Activated CD4-positive, alpha-beta memory T cell treated with anti-CD3 and anti-CD28 coated beads, Interleukin-2, amount 10 ng/mL, durations not matched to agents 7 days and 5 days (primary cell): ENCODE results near the gene BAHCC1. TPM values are rescaled to one million over a fixed set of nuclear protein-coding genes. Genes with fewer than 3 reads are reported as not detected.

Experiments
- CTCF ChIA-PET: fragments of 350-600 bp; sonication (Branson Sonifier 250); formaldehyde crosslinking; loops from one replicate; lab custom pipeline; 2021; ENCODE audit warnings: antibody characterized with exemption, inconsistent platforms; lab: Charles Lee
- POLR2A ChIA-PET: fragments of 350-600 bp; sonication (Branson Sonifier 250); formaldehyde crosslinking; loops from one replicate; lab custom pipeline; 2021; ENCODE audit warnings: antibody characterized with exemption; lab: Charles Lee
- DNase-seq: peaks from one replicate; pipeline ENCODE4 v3.0.0-alpha.2; 2020
- H3K27ac Mint-ChIP-seq: one replicate; pipeline ENCODE4 v1.8.0; 2021; ENCODE audit warnings: mild to moderate bottlenecking, mixed read lengths
- H3K27me3 Mint-ChIP-seq: one replicate; pipeline ENCODE4 v1.8.0; 2021; ENCODE audit warnings: mixed read lengths
- H3K36me3 Mint-ChIP-seq: one replicate; pipeline ENCODE4 v1.8.0; 2021; ENCODE audit warnings: low read depth, mixed read lengths
- H3K4me1 Mint-ChIP-seq: one replicate; pipeline ENCODE4 v1.8.0; 2021; ENCODE audit warnings: mixed read lengths
- H3K4me3 Mint-ChIP-seq: one replicate; pipeline ENCODE4 v1.8.0; 2021; ENCODE audit warnings: mild to moderate bottlenecking, mixed read lengths
- H3K9me3 Mint-ChIP-seq: one replicate; pipeline ENCODE4 v1.8.0; 2021; ENCODE audit warnings: mixed read lengths
- total RNA-seq, 2 experiments: library from RNA; stranded (reverse); gene quantifications; one replicate each; pipeline ENCODE4 v1.2.3, GENCODE V29; 2021

Gene BAHCC1
- total RNA-seq, 2 experiments from 2014 or later, result 0.15 to 0.18 TPM

DNA sequence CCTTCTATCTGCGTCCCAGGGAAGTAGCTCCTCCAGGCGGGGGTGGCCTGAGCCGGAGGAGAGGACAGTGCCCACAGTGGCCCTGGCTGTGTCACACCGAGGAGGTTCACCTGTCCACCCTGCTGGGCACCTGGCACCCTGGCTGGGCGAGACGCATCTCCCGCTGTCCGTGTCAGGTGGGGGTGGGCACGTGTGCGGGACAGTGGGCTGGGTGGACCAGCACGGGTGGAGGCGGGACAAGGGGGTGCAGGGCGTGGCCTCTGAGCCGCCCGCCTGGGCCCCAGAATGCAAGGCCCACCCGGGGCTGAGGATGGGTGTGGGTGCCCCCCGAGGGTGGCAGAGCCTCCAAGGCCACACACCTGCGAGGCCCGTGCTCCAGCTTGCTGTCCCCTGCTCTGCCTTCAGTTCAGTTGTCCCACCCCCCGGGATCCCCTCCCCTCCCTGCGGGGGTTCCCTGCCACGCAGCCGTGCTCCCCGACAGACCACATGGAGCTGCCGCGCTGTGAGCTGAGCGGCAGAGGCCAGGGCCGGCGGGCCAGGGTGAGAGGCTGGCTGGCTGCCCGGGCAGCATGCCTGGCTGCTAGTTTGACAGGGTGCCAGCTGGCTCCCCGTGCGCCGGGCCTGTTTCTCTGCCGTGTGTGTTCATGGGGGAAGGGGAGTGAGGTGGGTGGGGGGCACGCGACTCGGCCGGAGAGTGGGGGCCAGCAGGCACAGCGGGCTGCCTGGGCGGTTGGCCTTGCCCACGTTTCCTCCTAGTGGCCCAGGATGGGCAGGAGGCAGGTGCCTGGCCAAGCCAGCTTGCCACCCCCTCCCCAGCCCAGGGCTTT lies 33.9 kb downstream of the BAHCC1 start:
- CTCF ChIA-PET, result no interaction called here
- Mint-ChIP-seq H3K4me1 (no peaks in the 10 kb centered on the region), H3K4me3 (no peak overlapping the region), H3K9me3 (no peaks in the 10 kb centered on the region), H3K27me3 (peaks cover 13% of the 10 kb centered on the region), H3K36me3 (no peaks in the 10 kb centered on the region), H3K27ac (no peak overlapping the region)
- no peak for DNase-seq
- POLR2A ChIA-PET, result interaction anchor here (0.8 to 2.1 kb wide), 2 partner anchors 33 to 134 kb away, joined by 3 to 10 read pairs; partner anchors contain the start of genes BAHCC1 and SLC38A10

GRCh38 chr17:81429821-81430551 lies 34.7 kb downstream of the BAHCC1 start:
- Mint-ChIP-seq H3K27ac (no peak overlapping the region), H3K9me3 (no peaks in the 10 kb centered on the region), H3K36me3 (no peaks in the 10 kb centered on the region), H3K4me1 (no peaks in the 10 kb centered on the region), H3K27me3 (peaks cover 13% of the 10 kb centered on the region), H3K4me3 (no peak overlapping the region)
- no peak for DNase-seq
- CTCF ChIA-PET, result no interaction called here
- POLR2A ChIA-PET, result interaction anchor here (0.8 to 2.1 kb wide), 2 partner anchors 34 to 135 kb away, joined by 3 to 10 read pairs; partner anchors contain the start of genes BAHCC1 and SLC38A10

GRCh38 chr17:81431545-81432482 lies 36.6 kb downstream of the BAHCC1 start:
- Mint-ChIP-seq H3K4me3 (no peak overlapping the region), H3K4me1 (no peaks in the 10 kb centered on the region), H3K27me3 (peaks cover 13% of the 10 kb centered on the region), H3K9me3 (no peaks in the 10 kb centered on the region), H3K27ac (no peak overlapping the region), H3K36me3 (no peaks in the 10 kb centered on the region)
- POLR2A ChIA-PET, result no interaction called here
- DNase-seq, result no peak
- CTCF ChIA-PET, result no interaction called here

- H3K9me3 Mint-ChIP-seq, result no peaks in the 10 kb centered on the region
- H3K27ac Mint-ChIP-seq, result no peak overlapping the region
- DNase-seq, result no peak
- H3K4me1 Mint-ChIP-seq, result no peaks in the 10 kb centered on the region
- peaks cover 7% of the 10 kb centered on the region for H3K27me3 Mint-ChIP-seq
- H3K36me3 Mint-ChIP-seq, result no peaks in the 10 kb centered on the region
- POLR2A ChIA-PET, result no interaction called here
- no peak overlapping the region for H3K4me3 Mint-ChIP-seq
- CTCF ChIA-PET, result no interaction called here
Measured at GRCh38 chr17:81432941-81433340, 37.7 kb downstream of the BAHCC1 start.

DNA sequence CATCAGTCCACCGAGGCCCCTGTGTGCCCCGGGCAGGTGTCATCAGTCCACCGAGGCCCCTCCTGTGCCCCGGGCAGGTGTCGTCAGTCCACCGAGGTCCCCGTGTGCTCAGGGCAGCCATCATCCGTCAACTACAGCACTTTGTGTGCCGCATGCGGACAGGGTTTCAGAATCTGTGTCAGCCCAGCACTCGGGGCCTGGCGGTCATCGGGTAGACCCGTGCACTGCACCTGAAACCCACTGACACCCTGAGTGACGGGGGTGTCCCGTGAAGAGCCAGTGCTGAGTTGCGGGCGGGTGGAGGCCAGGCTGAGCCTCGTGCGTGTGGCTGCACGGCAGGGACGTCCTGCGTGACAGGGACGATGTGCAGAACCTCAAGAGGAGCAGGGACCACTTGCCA lies 38.4 kb downstream of the BAHCC1 start:
- POLR2A ChIA-PET, result no interaction called here
- DNase-seq, result no peak
- CTCF ChIA-PET, result no interaction called here
- H3K4me3 Mint-ChIP-seq, result no peak overlapping the region
- no peaks in the 10 kb centered on the region for H3K36me3 Mint-ChIP-seq
- H3K27me3 Mint-ChIP-seq, result peaks cover 6% of the 10 kb centered on the region
- H3K27ac Mint-ChIP-seq, result no peak overlapping the region
- H3K4me1 Mint-ChIP-seq, result no peaks in the 10 kb centered on the region
- no peaks in the 10 kb centered on the region for H3K9me3 Mint-ChIP-seq

DNA sequence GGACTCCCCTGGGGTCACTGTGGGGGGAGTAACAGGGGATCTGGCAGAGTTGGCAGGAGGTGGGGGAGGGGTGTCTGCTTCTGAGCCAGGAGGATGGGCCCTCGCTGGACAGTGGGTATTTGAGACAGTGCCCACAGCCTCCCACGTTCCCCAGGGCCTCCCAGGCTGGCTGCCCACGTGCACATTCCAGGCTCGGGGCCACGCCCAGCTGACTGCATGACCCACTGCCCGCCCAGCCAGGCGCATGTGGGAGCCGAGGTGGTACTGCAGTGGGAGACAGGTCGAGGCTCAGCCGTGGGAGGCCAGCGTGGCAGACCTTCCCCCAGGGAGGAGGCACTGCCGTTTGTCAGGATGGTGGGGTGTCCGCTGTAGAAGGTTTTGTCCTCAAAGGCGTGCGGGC lies 38.8 kb downstream of the BAHCC1 start:
- H3K4me3 Mint-ChIP-seq, result no peak overlapping the region
- H3K9me3 Mint-ChIP-seq, result no peaks in the 10 kb centered on the region
- no peaks in the 10 kb centered on the region for H3K36me3 Mint-ChIP-seq
- ChIA-PET CTCF (no interaction called here), POLR2A (no interaction called here)
- no peak for DNase-seq
- H3K4me1 Mint-ChIP-seq, result no peaks in the 10 kb centered on the region
- H3K27me3 Mint-ChIP-seq, result peaks cover 4% of the 10 kb centered on the region
- no peak overlapping the region for H3K27ac Mint-ChIP-seq

DNA sequence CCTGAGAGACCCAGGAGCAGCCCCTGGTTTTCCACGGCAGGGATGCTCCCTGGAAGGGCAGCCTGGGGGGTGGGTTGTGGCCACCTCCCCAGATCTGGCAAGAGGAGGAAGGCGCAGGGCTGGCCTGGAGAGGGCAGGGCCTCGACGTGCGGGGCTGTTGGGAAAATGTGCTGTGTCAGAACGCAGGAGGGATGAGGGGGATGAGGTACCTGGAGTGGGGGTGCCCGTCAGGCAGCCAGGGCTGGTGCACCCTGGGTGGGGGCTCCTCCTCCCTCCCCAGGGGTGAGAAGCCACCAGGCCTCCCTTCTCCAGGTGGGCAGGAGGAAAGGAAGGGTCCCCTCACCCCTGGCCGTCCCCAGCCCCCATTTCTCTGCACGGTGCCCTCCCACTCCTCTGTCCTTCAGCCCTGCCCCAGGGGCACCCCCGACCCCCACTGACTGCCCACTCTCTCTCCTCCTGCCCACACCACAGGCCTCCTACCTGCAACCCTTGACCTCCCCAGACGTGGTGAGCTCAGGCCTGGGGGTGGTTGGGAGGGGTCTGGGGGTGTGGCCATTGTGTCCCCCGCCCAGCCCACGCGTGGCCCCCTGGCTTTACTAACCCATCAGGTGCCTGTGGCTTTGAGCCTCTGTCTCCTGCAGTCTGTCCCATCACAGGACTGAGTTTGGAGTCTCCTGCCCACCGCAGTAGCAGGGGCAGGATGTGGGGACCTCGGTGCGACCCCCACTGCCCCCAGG lies 39.6 kb downstream of the BAHCC1 start:
- CTCF ChIA-PET, result no interaction called here
- no peaks in the 10 kb centered on the region for H3K36me3 Mint-ChIP-seq
- no peaks in the 10 kb centered on the region for H3K9me3 Mint-ChIP-seq
- POLR2A ChIA-PET, result no interaction called here
- no peaks in the 10 kb centered on the region for H3K4me1 Mint-ChIP-seq
- H3K27ac Mint-ChIP-seq, result no peak overlapping the region
- peaks cover 5% of the 10 kb centered on the region for H3K27me3 Mint-ChIP-seq
- H3K4me3 Mint-ChIP-seq, result no peak overlapping the region
- DNase-seq, result no peak

DNA sequence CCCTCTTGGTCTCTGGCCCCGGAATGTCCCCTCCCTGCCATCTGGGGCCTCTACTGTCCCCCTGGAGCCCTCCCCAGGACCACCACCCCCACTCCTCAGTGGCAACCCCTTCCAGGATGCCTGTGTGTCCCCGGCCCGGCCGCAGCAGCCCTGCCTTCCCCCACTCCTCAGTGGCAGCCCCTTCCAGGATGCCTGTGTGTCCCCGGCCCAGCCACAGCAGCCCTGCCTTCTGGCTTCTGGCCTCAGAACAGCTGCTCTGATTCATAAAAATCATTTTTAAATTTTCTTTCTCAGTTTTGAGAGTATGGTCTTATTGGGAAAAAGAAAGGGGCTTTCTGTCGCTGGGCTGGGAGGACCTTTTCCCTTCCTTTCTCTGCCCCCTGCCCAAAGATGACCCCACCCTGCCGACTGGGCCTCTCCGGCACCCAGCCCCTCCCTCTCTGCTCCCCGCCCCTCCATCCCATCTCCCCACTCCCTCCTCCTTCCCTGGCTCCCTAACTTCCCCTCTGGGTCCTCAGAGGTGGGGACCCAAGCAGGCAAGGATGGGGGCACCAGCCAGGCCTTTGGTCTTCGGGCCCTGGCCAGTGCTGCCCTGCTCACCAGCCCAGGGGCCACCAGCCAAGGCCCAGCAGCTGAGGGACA lies 40.5 kb downstream of the BAHCC1 start:
- Mint-ChIP-seq H3K27ac (no peak overlapping the region), H3K27me3 (peaks cover 2% of the 10 kb centered on the region), H3K9me3 (no peaks in the 10 kb centered on the region), H3K4me3 (no peak overlapping the region), H3K4me1 (no peaks in the 10 kb centered on the region), H3K36me3 (no peaks in the 10 kb centered on the region)
- no peak for DNase-seq
- ChIA-PET CTCF (no interaction called here), POLR2A (no interaction called here)

DNA sequence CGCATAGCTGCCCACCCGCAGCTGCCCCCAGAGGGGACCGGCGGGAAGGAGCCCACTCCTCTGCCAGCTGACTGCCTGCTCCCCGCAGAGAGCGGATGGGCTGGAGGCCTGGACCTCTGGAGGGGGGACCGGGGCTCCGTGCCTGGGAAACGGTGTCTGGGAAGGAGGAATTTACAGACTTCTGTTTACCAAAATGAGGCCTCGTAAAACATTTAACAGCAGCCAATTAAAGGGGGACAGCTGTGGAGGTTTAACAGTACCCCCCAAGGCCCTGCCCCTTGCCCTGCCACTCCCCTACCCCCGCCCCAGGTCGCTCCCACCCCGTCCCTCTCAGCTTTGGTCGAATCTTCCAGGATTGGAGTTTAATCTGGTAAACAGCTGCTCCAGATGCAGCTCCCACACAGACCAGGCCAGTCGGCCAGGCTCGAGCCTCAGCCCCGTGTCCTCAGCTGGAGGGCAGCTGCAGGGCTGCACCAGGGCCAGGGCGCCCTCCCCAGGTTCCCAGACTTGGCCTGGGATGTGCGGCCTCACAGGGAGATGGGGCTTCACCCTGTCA lies 41.1 kb downstream of the BAHCC1 start:
- Mint-ChIP-seq H3K9me3 (no peaks in the 10 kb centered on the region), H3K4me3 (no peak overlapping the region), H3K4me1 (no peaks in the 10 kb centered on the region), H3K27me3 (peaks cover 2% of the 10 kb centered on the region), H3K36me3 (no peaks in the 10 kb centered on the region), H3K27ac (no peak overlapping the region)
- DNase-seq, result no peak
- ChIA-PET CTCF (no interaction called here), POLR2A (no interaction called here)

DNA sequence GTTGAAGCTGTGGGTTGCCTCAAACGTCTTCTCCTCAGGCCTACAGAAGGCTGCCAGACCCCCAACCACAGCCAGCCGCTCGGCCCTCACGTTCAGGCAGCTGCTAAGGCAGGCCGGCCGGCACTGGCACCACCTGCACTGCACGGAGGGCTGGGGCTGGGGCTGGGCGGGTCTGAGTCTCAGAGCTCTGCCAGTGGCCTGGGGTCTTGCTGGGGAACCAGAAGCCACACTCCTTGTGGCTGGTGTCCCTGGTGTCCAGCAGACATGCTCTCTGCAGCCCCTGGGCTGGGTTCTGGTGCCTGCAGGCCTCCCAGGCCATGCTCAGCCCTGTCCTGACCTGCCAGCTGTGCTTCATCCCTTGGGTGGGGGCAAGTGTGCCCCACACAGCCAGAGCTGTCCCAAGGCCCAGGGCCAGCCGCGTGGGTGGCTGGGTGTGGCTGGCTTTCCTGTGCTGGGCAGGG lies 42.0 kb downstream of the BAHCC1 start:
- no peaks in the 10 kb centered on the region for H3K9me3 Mint-ChIP-seq
- DNase-seq, result no peak
- no peaks in the 10 kb centered on the region for H3K4me1 Mint-ChIP-seq
- H3K36me3 Mint-ChIP-seq, result no peaks in the 10 kb centered on the region
- H3K27me3 Mint-ChIP-seq, result peaks cover 2% of the 10 kb centered on the region
- ChIA-PET CTCF (no interaction called here), POLR2A (no interaction called here)
- no peak overlapping the region for H3K27ac Mint-ChIP-seq
- no peak overlapping the region for H3K4me3 Mint-ChIP-seq

GRCh38 chr17:81438007-81438659 lies 42.9 kb downstream of the BAHCC1 start:
- CTCF ChIA-PET, result no interaction called here
- POLR2A ChIA-PET, result interaction anchor here (0.6 kb wide), 1 partner anchor 454 kb away, joined by 3 read pairs; no protein-coding TSS in a partner anchor
- Mint-ChIP-seq H3K27ac (no peak overlapping the region), H3K36me3 (no peaks in the 10 kb centered on the region), H3K4me3 (no peak overlapping the region), H3K27me3 (peaks cover 2% of the 10 kb centered on the region), H3K4me1 (no peaks in the 10 kb centered on the region), H3K9me3 (no peaks in the 10 kb centered on the region)
- no peak for DNase-seq
